Vagina (tissue), 2 donors: ENCODE measurements around the gene STK32B. TPM values are rescaled to one million over a fixed set of nuclear protein-coding genes. Genes with fewer than 3 reads are reported as not detected.

Experiments
- DNase-seq, 2 donors: peaks; one replicate each; pipeline ENCODE4 v3.0.0-alpha.2; 2017; ENCODE audit errors: extremely low spot score in 2 of 2
- H3K27ac ChIP-seq: fragments of 200-600 bp; sonication (generic); one replicate; pipeline ENCODE4 v1.5.1; 2019
- H3K27me3 ChIP-seq: fragments of 200-600 bp; sonication (generic); one replicate; pipeline ENCODE4 v1.5.1; 2019
- H3K36me3 ChIP-seq, 2 donors: fragments of 200-600 bp; sonication (generic); one replicate each; pipeline ENCODE4 v1.5.1; 2017 to 2019
- H3K4me1 ChIP-seq: fragments of 200-600 bp; sonication (generic); one replicate; pipeline ENCODE4 v1.5.1; 2019
- H3K4me3 ChIP-seq, 2 donors: fragments of 200-600 bp; sonication (generic); 1 replicate in 1 of 2; 2 replicates in 1 of 2; pipeline ENCODE4 v1.5.1; 2016 to 2019
- H3K9me3 ChIP-seq: fragments of 200-600 bp; sonication (generic); one replicate; pipeline ENCODE4 v1.5.1; 2019
- POLR2A ChIP-seq, 2 donors: fragments of 450-650 bp; IDR thresholded peaks; one replicate each; pipeline ENCODE4 v1.6.1; 2017; ENCODE audit warnings: antibody characterized with exemption in 2 of 2, mild to moderate bottlenecking in 2 of 2, moderate library complexity in 2 of 2
- POLR2AphosphoS5 ChIP-seq, 2 donors: sonication (generic); formaldehyde crosslinking; IDR thresholded peaks; one replicate each; pipeline ENCODE4 v1.9.0; 2017; ENCODE audit warnings: antibody characterized with exemption in 2 of 2, mild to moderate bottlenecking in 2 of 2, low read depth in 1 of 2; ENCODE audit not compliant: insufficient read depth in 1 of 2
- intact Hi-C: fragments of 100-400 bp; cut with DNase I; formaldehyde crosslinking; loops from one replicate; pipeline ENCODE4 v1.15.1; 2023
- total RNA-seq: library from RNA; depleted of rRNA; stranded (reverse); fragments of >200 nt; gene quantifications from one replicate; pipeline ENCODE4 v1.2.3, GENCODE V29; 2016
- TF ChIP-seq, protein P1 (sequence below), 3 experiments: fragments of 450-650 bp in 2 of 3; fragments of 200-600 bp in 1 of 3; sonication (generic) in 1 of 3; IDR thresholded peaks; one replicate each; pipeline ENCODE4 v1.5.1; 2017 to 2019; ENCODE audit warnings: antibody characterized with exemption in 3 of 3, mild to moderate bottlenecking in 2 of 3, moderate library complexity in 2 of 3

STK32B gene
- total RNA-seq, 1 donor from 2014 or later, result 6.4 TPM

DNA sequence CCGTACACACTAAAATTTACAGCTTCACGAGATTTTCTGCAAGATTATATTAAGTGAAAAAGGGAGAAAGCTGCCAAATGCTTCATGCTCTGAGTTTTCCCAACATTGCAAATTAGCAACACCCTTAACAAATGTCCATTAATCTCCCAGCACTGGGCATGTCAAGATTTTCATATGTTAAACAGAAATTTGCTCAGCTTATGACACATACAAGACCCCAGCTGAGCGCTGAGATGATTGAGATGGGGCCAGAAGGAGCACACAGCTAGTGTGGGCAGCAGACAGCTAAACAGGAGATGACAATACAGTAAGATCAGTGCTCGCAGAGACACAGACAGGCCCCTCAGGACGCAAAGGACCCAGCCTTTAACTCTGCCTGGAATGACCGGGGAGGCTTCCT is 208.8 kb downstream of the STK32B start:
- Histone ChIP-seq H3K36me3 (no peaks in the 10 kb centered on the region), H3K27me3 (no peaks in the 10 kb centered on the region), H3K4me1 (no peaks in the 10 kb centered on the region), H3K27ac (no peak overlapping the region), H3K9me3 (no peaks in the 10 kb centered on the region), H3K4me3 (no peak overlapping the region)
- no peak for DNase-seq
- intact Hi-C loops, result no loop called here
- TF ChIP-seq, protein P1, sequence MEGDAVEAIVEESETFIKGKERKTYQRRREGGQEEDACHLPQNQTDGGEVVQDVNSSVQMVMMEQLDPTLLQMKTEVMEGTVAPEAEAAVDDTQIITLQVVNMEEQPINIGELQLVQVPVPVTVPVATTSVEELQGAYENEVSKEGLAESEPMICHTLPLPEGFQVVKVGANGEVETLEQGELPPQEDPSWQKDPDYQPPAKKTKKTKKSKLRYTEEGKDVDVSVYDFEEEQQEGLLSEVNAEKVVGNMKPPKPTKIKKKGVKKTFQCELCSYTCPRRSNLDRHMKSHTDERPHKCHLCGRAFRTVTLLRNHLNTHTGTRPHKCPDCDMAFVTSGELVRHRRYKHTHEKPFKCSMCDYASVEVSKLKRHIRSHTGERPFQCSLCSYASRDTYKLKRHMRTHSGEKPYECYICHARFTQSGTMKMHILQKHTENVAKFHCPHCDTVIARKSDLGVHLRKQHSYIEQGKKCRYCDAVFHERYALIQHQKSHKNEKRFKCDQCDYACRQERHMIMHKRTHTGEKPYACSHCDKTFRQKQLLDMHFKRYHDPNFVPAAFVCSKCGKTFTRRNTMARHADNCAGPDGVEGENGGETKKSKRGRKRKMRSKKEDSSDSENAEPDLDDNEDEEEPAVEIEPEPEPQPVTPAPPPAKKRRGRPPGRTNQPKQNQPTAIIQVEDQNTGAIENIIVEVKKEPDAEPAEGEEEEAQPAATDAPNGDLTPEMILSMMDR (IDR thresholded peaks at IDR 0.05), result no peak
- TF ChIP-seq POLR2AphosphoS5 (IDR thresholded peaks at IDR 0.05; ENCODE audit: insufficient read depth in 1 of 2, low read depth in 1 of 2), result no peak
- no peak for TF ChIP-seq POLR2A (IDR thresholded peaks at IDR 0.05)

DNA sequence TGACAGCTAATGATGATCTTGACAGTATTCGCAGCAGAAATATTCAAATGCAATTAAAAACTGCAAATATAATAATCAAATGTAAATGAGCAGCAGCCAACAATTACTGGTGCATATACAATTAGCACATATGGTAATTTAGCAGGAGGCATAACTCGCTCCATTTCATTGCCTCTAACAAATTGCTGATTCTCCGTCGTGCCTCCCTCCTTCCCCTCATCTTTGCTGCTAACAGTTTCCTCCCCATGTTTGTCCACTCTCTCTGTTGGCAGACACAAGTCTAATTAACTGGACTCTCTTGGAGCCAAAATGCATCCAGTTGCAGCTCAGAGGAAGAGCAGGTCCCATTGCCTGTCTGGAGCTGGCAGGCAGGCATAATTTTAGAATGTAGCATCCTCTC is 210.6 kb downstream of the STK32B start:
- no peaks in the 10 kb centered on the region for H3K4me1 ChIP-seq
- no peaks in the 10 kb centered on the region for H3K9me3 ChIP-seq
- no peaks in the 10 kb centered on the region for H3K36me3 ChIP-seq
- DNase-seq, result no peak
- no peaks in the 10 kb centered on the region for H3K27me3 ChIP-seq
- TF ChIP-seq POLR2A (IDR thresholded peaks at IDR 0.05), result no peak
- TF ChIP-seq POLR2AphosphoS5 (IDR thresholded peaks at IDR 0.05; ENCODE audit: insufficient read depth in 1 of 2, low read depth in 1 of 2), result no peak
- TF ChIP-seq, protein P1 (IDR thresholded peaks at IDR 0.05), result no peak
- no peak overlapping the region for H3K4me3 ChIP-seq
- intact Hi-C loops, result no loop called here
- H3K27ac ChIP-seq, result no peak overlapping the region

DNA sequence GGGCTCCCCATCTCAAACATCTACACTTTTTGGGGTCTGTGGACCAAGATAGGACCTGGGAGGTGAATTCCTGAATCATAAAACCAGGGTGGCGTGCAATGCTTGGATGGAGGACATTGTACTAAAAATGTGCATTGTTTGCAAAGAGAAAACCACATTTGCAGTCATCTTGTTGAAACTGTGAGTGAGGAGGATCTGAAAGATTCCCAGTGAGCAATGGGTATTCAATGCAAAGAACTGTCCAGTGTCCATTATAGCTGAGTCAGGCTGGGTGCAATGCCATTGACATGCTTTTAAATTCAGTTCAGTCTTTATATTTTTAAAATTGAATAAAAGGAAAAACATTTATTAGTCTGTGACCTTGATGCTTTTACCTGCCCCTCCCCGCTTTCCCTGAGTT is 215.7 kb downstream of the STK32B start:
- H3K27me3 ChIP-seq, result no peaks in the 10 kb centered on the region
- no peaks in the 10 kb centered on the region for H3K4me1 ChIP-seq
- no peak overlapping the region for H3K27ac ChIP-seq
- H3K9me3 ChIP-seq, result no peaks in the 10 kb centered on the region
- H3K4me3 ChIP-seq, result no peak overlapping the region
- intact Hi-C loops, result no loop called here
- TF ChIP-seq, protein P1 (IDR thresholded peaks at IDR 0.05), result no peak
- TF ChIP-seq POLR2AphosphoS5 (IDR thresholded peaks at IDR 0.05; ENCODE audit: insufficient read depth in 1 of 2, low read depth in 1 of 2) (no peak), POLR2A (IDR thresholded peaks at IDR 0.05) (no peak)
- DNase-seq, result no peak
- H3K36me3 ChIP-seq, result no peaks in the 10 kb centered on the region

DNA sequence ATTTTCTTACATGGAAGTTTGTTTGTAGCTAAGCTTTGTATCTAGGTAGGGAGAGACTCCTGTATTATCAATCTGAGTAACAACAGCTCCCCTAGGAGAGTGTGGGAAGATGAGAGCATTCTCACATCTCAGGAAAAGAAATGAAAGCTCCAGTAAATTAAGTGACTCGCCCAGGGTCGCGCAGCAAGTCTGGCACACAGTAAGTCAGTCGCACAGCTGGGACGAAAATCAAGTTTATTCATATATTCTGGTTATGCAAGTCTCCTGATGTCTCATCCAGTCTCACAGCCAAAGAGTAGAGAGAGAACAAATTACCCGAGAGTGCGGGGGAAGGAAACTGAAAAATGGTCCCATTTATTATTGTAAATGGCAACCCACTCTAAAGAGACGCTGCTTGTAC is 216.1 kb downstream of the STK32B start:
- Histone ChIP-seq H3K4me3 (no peak overlapping the region), H3K36me3 (no peaks in the 10 kb centered on the region), H3K27me3 (no peaks in the 10 kb centered on the region), H3K4me1 (no peaks in the 10 kb centered on the region), H3K9me3 (no peaks in the 10 kb centered on the region), H3K27ac (no peak overlapping the region)
- intact Hi-C loops, result no loop called here
- TF ChIP-seq POLR2A (IDR thresholded peaks at IDR 0.05), result no peak
- DNase-seq, result no peak

DNA sequence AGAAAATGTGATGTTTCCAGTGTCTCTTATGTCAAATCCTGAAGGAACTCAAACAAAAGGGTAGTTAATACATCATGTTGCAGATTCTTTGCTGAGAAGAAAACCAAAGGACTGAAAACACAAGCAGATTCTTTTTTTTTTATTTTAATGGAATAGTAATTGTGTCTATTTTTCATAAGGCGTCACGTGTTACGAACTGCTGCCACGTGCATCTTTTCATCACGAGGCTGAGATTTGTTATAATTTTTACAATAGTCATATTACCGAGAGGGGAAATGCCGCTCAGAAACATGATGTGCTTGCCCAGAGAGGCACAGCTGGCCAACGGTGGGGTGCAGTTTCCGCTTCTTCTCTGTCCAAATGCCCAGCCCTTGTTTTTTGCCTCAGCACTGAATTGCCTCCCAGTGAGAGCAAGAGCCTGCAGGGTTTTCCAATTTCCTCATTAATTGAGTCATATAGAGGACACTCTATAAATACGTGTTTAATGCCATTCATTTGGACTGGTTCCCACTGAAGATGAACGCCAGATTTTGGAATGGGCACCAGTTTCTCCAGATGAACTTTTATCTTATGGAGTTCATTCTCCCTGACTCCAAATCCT is 225.3 kb downstream of the STK32B start:
- DNase-seq, result no peak
- no peak overlapping the region for H3K27ac ChIP-seq
- no peaks in the 10 kb centered on the region for H3K27me3 ChIP-seq
- H3K4me3 ChIP-seq, result no peak overlapping the region
- H3K9me3 ChIP-seq, result no peaks in the 10 kb centered on the region
- intact Hi-C loops, result no loop called here
- no peaks in the 10 kb centered on the region for H3K36me3 ChIP-seq
- no peaks in the 10 kb centered on the region for H3K4me1 ChIP-seq
- TF ChIP-seq POLR2A (IDR thresholded peaks at IDR 0.05), result no peak
- TF ChIP-seq, protein P1 (IDR thresholded peaks at IDR 0.05), result no peak
- no peak for TF ChIP-seq POLR2AphosphoS5 (IDR thresholded peaks at IDR 0.05; ENCODE audit: insufficient read depth in 1 of 2, low read depth in 1 of 2)
